Lung (tissue), 12 donors: ENCODE measurements around the gene PRDM9. TPM values are rescaled to one million over a fixed set of nuclear protein-coding genes. Genes with fewer than 3 reads are reported as not detected.

Experiments
- ATAC-seq: fragments of 200-7000 bp; cut with Tn5 transposase; one replicate; pipeline ENCODE4 v1.9.1; 2020; ENCODE audit warnings: moderate number of reproducible peaks; ENCODE audit not compliant: insufficient read depth, low FRiP score
- DNase-seq, 3 donors: peaks; one replicate each; pipeline ENCODE4 v3.0.0-alpha.2; 2013 to 2017
- H3K27ac ChIP-seq, 2 donors: one replicate each; pipeline ENCODE4 v1.5.1; 2013; ENCODE audit warnings: mild to moderate bottlenecking in 2 of 2, moderate library complexity in 2 of 2, control low read depth in 1 of 2, inconsistent platforms in 1 of 2, low read depth in 1 of 2, low read length in 1 of 2
- H3K27me3 ChIP-seq, 3 donors: one replicate each; pipeline ENCODE4 v1.5.1; 2013; ENCODE audit warnings: low read length in 2 of 3; ENCODE audit not compliant: control insufficient read depth in 3 of 3, insufficient read depth in 3 of 3
- H3K36me3 ChIP-seq, 4 donors: one replicate each; pipeline ENCODE4 v1.5.1; 2013; ENCODE audit warnings: low read length in 4 of 4, mild to moderate bottlenecking in 1 of 4, moderate library complexity in 1 of 4; ENCODE audit not compliant: control insufficient read depth in 4 of 4, insufficient read depth in 4 of 4
- H3K4me1 ChIP-seq, 5 donors: one replicate each; pipeline ENCODE4 v1.5.1; 2013; ENCODE audit warnings: low read length in 5 of 5, mild to moderate bottlenecking in 2 of 5, moderate library complexity in 1 of 5; ENCODE audit not compliant: control insufficient read depth in 5 of 5, insufficient read depth in 5 of 5
- H3K4me3 ChIP-seq: one replicate; pipeline ENCODE4 v1.5.1; 2013; ENCODE audit warnings: mild to moderate bottlenecking, control low read depth, moderate library complexity
- H3K9ac ChIP-seq, 2 donors: one replicate each; pipeline ENCODE4 v1.5.1; 2013; ENCODE audit warnings: low read length in 2 of 2, control low read depth in 1 of 2; ENCODE audit not compliant: insufficient read depth in 1 of 2
- H3K9me3 ChIP-seq, 4 donors: one replicate each; pipeline ENCODE4 v1.5.1; 2013; ENCODE audit warnings: low read length in 3 of 4, mild to moderate bottlenecking in 1 of 4, moderate library complexity in 1 of 4; ENCODE audit not compliant: control insufficient read depth in 4 of 4, insufficient read depth in 3 of 4
- CTCF ChIP-seq: IDR thresholded peaks from 2 replicates; pipeline ENCODE4 v1.5.1; 2012; ENCODE audit warnings: mild to moderate bottlenecking; ENCODE audit errors: control extremely low read depth, extremely low read depth
- WGBS, 2 donors: extraction: QIAGEN DNeasy Blood & Tissue Kit; methylation state at CpG; one replicate each; pipeline ENCODE4 v1.1.7; 2013; 5-methylcytosine and 5-hydroxymethylcytosine counted together
- polyA plus RNA-seq, 2 donors: library from polyadenylated mRNA; stranded (reverse); fragments of 200-250 nt; gene quantifications; one replicate each; pipeline ENCODE4 v1.2.1, GENCODE V29; 2013
- total RNA-seq, 2 donors: library from RNA; depleted of rRNA in 1 of 2; stranded (reverse); fragments of >200 nt in 1 of 2; gene quantifications; one replicate each; pipeline ENCODE4 v1.2.1, GENCODE V29; 2014 to 2021
- donor health status: control.
- donor health status: control.
- donor health status: Bipolar disorder and iron deficiency.
- donor health status: healthy.
- donor health status: DM: yes; HTN: yes; CAD: no.

PRDM9 gene
- total and polyA plus RNA-seq, 4 donors: not detected

- 41 to 81% methylated on average over 1 of the region's 1 CpG for WGBS, 2 donors
- no peaks in the 10 kb centered on the region for H3K4me1 ChIP-seq
- H3K4me3 ChIP-seq: no peak overlapping the region
- H3K9me3 ChIP-seq: peaks cover 0 to 3% (median 0%) of the 10 kb centered on the region in 4 donors
- H3K36me3 ChIP-seq: no peaks in the 10 kb centered on the region
- no peak for DNase-seq
- ATAC-seq: no peak
- H3K27ac ChIP-seq: no peak overlapping the region
- TF ChIP-seq CTCF: no peak
- no peaks in the 10 kb centered on the region for H3K27me3 ChIP-seq
- H3K9ac ChIP-seq: no peak overlapping the region
These were observed 16.4 kb upstream of the PRDM9 start for GRCh38 chr5:23490993-23491392.

- no peaks in the 10 kb centered on the region for H3K36me3 ChIP-seq
- WGBS, 2 donors: 84% methylated on average over 1 of the region's 1 CpG
- TF ChIP-seq CTCF: no peak
These were observed 12.9 kb upstream of the PRDM9 start for GRCh38 chr5:23494558-23494957.

DNA sequence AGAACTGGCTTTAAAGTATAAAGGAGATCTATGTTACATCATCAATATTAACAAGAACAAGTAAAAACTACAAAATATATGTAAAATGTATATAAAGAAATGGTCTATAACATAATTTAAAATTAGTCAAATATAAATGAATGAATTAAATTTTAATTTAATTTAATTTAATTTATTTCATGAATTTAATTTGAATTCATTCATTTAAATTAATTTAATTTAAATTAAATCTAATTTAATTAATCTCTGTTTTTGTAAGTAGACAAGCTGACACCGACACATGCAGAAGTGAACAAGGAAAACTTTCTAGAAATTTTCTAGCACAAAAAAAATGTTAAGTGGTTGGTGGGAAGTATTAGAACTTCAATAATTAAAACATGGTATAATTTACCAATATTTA lies 10.8 kb upstream of the PRDM9 start:
- no peaks in the 10 kb centered on the region for H3K27me3 ChIP-seq
- no peaks in the 10 kb centered on the region for H3K36me3 ChIP-seq
- ATAC-seq (no peak), DNase-seq (no peak)
- 85 to 96% methylated on average over 1 of the region's 1 CpG for WGBS, 2 donors
- no peak for TF ChIP-seq CTCF
- no peak overlapping the region for H3K4me3 ChIP-seq
- no peaks in the 10 kb centered on the region for H3K4me1 ChIP-seq
- no peak overlapping the region for H3K9ac ChIP-seq
- H3K27ac ChIP-seq: no peak overlapping the region
- H3K9me3 ChIP-seq: peaks cover 0 to 5% (median 0%) of the 10 kb centered on the region in 4 donors

More at GRCh38 chr5:23494558-23494957, 12.9 kb upstream of the PRDM9 start:
- ATAC-seq (no peak), DNase-seq (no peak)
- peaks cover 0 to 3% (median 0%) of the 10 kb centered on the region in 4 donors for H3K9me3 ChIP-seq
- no peak overlapping the region for H3K4me3 ChIP-seq
- H3K27ac ChIP-seq: no peak overlapping the region
- no peak overlapping the region for H3K9ac ChIP-seq
- no peaks in the 10 kb centered on the region for H3K4me1 ChIP-seq
- no peaks in the 10 kb centered on the region for H3K27me3 ChIP-seq
